NCI-H2107 treated with DMSO at 0.1 percent for 48 hours (cell line): Measurements from ENCODE around the gene SLC6A7.
"Not testable (repeated sequence)": the region's sequence is repeated elsewhere in the genome, so short reads cannot be mapped to it uniquely, and the experiment has no call there.

Source experiments
- DNase-seq: peaks from one replicate; lab custom pipeline; 2025; ENCODE audit not compliant: unreplicated experiment; lab: John Stamatoyannopoulos, UW

Gene SLC6A7

DNA sequence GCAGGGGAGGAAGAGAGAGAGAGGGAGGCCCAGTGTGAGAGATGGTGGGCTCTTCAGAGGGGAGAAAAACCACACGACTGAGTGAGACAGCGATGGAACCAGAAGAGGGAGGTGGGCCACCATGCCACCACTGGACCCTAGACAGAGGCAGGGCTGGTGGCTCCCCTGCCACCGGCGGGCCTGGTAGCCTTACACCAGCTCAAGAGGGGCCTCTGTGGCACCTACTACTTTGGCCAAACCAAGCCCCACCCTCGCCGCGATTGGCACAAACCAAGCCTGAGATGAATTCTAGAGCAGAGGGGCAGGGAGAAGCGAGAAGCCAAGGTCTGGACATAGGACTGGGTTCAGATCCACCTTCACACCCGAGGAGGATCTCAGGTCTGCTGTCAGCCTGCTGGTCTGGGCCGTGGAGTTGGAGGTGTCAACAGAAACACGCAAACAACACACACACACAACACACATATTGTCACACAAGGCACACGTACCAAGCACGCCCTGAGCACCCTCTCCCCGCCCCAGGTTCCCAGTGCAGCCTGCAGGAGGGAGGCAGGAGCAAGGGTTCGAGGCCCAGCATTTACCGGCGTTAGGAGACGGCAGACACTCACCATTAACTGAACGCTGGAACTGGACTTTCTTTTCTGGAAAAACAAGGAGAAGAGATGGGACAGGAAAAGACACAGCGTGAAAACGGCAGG lies 49.4 kb downstream of the SLC6A7 start:
- DNase-seq, result no peak

GRCh38 chr5:150239794-150240122 lies 49.9 kb downstream of the SLC6A7 start:
- no peak for DNase-seq

DNA sequence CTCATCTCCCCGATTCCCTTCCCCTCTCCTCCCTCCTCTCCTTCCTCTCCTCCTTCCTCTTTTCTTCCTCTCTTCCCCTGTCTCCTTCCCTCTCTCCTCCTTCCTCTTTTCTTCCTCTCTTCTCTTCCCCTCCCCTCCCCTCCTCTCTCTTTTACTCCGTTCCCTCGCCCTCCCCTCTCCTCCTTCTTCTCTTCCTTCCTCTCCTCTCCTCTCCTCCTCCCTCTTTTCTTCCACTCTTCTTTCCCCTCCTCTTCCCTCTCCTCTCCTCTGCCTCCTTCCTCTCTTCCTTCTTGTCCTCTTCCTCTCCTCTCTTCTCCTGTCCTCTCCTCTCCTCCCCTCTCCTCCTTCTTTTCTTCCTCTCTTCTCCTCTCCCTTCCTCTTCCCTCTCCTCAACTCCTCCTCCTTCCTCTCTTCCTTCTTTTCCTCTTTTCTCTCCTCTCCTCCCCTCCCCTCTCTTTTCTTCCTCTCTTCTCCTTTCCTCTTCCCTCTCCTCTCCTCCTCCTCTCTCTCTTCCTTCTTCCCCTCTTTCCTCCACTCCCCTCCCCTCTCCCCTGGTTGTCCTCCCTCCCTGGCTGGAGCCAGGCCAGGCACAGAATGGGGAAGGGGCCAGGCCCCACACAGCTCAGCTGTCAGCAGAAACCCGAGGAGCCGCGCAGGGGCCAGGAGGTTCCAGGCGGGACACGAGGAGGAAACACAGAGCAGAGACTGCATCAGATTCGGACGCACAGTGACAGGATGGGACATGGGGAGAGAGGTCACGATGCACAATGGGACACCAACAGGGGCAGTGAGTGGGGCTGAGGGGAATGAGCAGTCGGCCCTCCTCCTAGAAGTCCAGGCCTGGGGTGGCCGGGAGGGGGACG lies 51.7 kb downstream of the SLC6A7 start:
- DNase-seq, result no peak

- DNase-seq, result no peak
Observed at GRCh38 chr5:150242251-150242894, 52.5 kb downstream of the SLC6A7 start.

DNA sequence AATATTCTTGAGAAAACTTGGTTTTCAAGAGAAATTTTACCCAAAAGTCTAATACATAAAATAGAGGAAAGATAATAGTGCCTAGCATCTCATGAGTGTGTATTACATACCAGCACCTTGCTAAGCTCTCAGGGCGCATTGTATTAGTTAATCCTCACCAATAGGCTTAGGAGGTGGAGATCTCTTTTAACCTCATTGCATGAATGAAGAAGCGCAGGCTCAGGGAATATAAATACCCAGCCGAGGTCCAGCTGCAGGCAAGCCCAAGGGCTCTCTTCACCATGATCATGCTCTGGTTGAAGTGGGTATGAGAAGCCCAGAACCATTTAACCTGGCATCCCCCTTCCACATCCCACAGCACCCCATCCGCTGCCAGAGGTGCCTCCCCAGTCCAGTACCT lies 53.7 kb downstream of the SLC6A7 start:
- DNase-seq, result no peak

DNA sequence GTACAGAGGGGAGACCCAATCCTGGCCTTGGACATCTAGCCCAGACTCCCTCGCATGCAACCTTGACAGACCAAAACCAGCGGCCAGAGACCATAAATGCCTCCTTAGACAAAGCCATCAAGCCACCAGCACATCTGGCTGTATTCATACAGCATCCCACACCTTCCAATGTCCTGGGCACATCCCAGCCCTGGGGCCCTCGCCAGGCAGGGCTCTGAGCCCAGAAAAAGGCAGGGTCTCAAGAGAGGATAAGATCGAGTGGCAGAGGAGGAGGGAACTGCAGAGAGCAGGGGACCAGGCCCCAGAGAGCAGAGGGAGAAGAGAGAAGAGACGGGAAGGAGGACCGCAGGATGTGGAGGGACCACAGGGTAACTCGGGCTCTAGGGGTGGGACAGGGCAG lies 54.3 kb downstream of the SLC6A7 start:
- no peak for DNase-seq

GRCh38 chr5:150245111-150245789 lies 55.4 kb downstream of the SLC6A7 start:
- DNase-seq, result no peak

GRCh38 chr5:150245808-150246207 lies 55.9 kb downstream of the SLC6A7 start:
- DNase-seq, result no peak

DNA sequence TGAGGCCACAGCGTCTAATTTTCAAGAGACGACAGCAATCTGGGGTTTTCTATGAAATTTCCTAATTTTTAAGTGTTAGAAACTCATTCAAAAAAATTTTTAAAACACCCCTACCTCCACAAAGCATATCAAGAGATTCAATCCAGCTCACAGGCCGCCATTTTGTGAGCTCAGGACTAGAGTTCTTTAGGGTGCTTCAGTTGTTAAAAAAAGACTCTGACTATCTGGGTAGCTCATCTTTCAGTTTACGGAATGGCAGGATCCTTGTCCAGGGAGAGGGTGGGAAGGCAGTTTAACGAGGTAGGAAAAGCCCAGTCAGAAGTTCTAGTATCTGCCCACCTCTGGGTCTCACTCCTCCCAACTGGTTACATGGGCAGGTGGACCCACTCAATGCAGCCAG lies 56.6 kb downstream of the SLC6A7 start:
- no peak for DNase-seq

- DNase-seq, result no peak
Observed at GRCh38 chr5:150246835-150247234, 57.0 kb downstream of the SLC6A7 start.

GRCh38 chr5:150247726-150248125 lies 57.9 kb downstream of the SLC6A7 start:
- no peak for DNase-seq

GRCh38 chr5:150248493-150248892 lies 58.6 kb downstream of the SLC6A7 start:
- not testable (repeated sequence) for DNase-seq

GRCh38 chr5:150248946-150249345 lies 59.1 kb downstream of the SLC6A7 start:
- no peak for DNase-seq

DNA sequence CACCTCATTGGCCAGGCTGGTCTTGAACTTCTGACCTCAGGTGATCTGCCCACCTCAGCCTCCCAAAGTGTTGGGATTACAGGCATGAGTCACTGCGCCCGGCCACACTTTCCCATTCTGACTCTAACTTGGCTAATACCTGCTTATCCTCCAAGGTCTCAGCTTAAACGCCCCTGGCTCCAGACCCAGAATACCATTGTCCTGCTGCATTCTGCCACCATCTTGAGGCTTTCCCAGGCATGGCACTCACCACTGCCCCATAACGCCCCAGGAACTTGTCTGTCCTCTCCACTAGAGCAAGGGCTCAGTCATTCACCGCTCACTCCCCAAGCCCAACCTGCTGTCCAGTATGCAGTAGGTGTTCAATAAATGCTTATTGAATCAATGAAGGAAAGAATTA lies 59.9 kb downstream of the SLC6A7 start:
- no peak for DNase-seq

- DNase-seq, result no peak
Observed at GRCh38 chr5:150251504-150251903, 61.6 kb downstream of the SLC6A7 start.

- DNase-seq, result no peak
Observed at GRCh38 chr5:150252489-150252888, 62.6 kb downstream of the SLC6A7 start.

DNA sequence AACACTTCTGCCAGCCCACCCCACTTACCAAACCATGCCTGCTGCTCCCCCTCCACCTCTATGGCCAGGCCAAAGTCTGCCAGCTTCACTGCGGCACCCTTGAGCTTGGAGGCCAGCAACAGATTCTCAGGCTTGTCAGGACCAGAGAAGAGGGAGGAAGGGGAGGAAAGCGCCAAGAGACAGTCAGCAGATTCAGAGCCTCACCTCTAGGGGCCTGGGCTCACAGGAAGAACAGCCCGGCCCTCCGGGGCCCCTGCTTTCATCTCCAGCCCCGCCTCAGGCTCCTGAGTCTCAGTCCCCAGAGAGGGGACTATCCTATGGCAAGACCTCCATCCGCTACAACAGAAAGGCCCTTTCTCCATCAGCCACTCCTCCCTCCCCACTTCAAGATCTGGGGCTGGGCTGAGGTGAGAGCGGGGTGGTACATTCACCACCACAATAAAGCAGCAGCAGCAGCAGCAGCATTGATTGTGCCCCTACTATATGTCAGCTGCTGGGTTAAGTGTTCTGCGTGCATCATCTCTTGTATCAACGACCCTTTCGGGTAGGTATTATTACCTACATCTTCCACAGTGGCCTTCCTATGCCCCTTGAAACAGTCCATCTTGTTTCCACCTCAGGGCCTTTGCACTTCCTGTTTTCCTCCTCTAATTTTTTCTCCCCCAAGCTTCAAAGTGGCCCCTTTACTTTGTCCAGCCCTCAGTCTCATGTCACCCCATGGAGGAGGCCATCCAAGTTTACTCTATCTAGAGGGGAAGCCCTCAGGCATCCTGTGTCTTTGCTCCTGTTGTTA lies 63.8 kb downstream of the SLC6A7 start:
- no peak for DNase-seq

DNA sequence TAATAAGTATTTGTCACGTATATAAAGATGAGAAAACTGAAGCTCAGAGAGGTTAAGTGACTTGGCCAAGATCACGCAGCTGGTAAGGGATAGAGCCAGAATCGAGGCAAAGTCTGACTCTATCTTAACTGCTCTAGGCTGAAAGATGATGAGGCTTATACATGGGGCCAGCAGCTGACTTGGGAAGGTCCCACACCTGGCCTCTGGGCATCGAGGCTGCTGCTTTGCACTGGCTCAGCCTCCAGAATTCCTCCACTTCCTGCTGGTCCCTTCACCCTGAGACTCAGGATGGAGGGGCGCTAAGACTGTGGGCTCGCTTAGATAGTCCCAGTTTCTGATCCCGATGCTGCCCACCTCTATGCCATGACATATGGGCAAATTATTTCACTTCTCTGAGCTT lies 64.5 kb downstream of the SLC6A7 start:
- DNase-seq, result no peak

GRCh38 chr5:150254774-150255173 lies 64.9 kb downstream of the SLC6A7 start:
- no peak for DNase-seq

- no peak for DNase-seq
Observed at GRCh38 chr5:150255659-150256409, 66.0 kb downstream of the SLC6A7 start.
